AG10803 (cell line): ENCODE data around the gene SLC9A9.
A peak's percentile ranks its signal among the peaks of the same experiment; 100 is the strongest.

ENCODE experiments used
- DNase-seq: peaks from one replicate; pipeline ENCODE4 v3.0.0; 2010; ENCODE audit warnings: low read depth
- H3K4me3 ChIP-seq: 2 replicates; pipeline ENCODE4 v1.5.1; 2011; ENCODE audit warnings: mild to moderate bottlenecking, low read length, control low read depth
- TF ChIP-seq, protein P1 (sequence below): conservative IDR thresholded peaks from 2 replicates; pipeline ENCODE4 v1.5.1; 2011; ENCODE audit warnings: mild to moderate bottlenecking, low read length, control low read depth, inconsistent platforms

Gene SLC9A9

GRCh38 chr3:143261848-143262247 is 586.4 kb downstream of the SLC9A9 start:
- TF ChIP-seq, protein P1, sequence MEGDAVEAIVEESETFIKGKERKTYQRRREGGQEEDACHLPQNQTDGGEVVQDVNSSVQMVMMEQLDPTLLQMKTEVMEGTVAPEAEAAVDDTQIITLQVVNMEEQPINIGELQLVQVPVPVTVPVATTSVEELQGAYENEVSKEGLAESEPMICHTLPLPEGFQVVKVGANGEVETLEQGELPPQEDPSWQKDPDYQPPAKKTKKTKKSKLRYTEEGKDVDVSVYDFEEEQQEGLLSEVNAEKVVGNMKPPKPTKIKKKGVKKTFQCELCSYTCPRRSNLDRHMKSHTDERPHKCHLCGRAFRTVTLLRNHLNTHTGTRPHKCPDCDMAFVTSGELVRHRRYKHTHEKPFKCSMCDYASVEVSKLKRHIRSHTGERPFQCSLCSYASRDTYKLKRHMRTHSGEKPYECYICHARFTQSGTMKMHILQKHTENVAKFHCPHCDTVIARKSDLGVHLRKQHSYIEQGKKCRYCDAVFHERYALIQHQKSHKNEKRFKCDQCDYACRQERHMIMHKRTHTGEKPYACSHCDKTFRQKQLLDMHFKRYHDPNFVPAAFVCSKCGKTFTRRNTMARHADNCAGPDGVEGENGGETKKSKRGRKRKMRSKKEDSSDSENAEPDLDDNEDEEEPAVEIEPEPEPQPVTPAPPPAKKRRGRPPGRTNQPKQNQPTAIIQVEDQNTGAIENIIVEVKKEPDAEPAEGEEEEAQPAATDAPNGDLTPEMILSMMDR = no peak
- no peak overlapping the region for H3K4me3 ChIP-seq
- no peak for DNase-seq

DNA sequence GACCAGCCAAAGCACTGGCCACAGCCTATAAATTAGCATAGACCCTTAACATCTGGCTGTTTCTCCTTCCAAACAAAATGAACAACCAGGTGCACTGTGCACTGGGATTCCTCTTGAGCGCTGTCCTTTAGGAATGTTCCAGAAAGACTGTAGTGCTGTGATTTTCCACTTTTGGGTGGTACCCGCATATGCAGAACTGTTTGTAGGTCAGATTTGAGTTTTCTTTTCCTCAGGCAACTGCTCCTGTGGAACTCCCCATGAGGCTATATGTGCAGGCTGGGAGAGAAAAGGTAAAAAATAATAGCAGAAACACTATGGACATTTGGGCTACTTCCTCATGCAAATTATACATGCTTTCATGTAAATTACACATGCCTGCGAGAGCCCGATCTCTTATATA is 589.6 kb downstream of the SLC9A9 start:
- no peak overlapping the region for H3K4me3 ChIP-seq
- DNase-seq = no peak
- TF ChIP-seq, protein P1 = no peak

DNA sequence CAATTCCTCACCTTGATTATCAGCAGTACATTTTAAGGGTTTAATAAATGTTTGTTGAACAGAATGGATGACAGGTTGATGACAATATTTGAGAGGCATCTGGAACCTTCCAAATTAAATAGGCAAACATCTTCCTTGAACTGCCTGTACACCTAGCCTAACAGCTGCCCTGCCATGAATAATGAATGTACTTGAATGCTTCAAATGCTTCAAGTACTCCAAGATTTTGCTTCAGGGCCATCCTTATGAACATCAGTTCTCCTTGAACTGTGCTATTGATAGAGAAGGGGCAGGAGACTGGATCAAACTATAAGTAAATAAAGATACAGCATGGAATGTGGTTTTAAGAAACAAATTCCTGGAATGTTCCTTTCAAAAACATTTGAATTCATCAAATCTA is 591.9 kb downstream of the SLC9A9 start:
- H3K4me3 ChIP-seq = no peak overlapping the region
- no peak for DNase-seq
- TF ChIP-seq, protein P1 = no peak

GRCh38 chr3:143255739-143256138 is 592.5 kb downstream of the SLC9A9 start:
- DNase-seq = no peak
- H3K4me3 ChIP-seq = no peak overlapping the region
- TF ChIP-seq, protein P1 = no peak

GRCh38 chr3:143252931-143253330 is 595.3 kb downstream of the SLC9A9 start:
- DNase-seq = peak; percentile 55
- TF ChIP-seq, protein P1 = no peak
- H3K4me3 ChIP-seq = no peak overlapping the region

DNA sequence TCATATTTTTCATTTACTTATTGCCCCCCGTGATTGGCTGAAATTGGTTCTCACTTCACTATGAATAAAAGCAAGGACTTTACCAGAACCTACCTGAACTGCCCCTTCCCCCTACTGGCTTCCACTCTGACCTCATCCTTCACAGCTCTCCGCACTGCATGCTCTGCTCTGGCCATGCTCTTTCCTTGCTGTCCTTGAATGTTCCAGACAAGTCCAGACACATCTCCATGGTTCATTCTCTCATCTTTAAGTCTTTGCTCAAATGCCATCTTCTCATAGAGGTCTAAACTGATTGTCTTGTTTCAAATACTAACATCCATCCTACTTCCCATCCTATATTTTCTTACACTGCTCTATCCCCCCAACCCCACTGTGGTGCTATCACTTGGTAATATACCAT is 599.3 kb downstream of the SLC9A9 start:
- DNase-seq = no peak
- TF ChIP-seq, protein P1 = no peak
- no peak overlapping the region for H3K4me3 ChIP-seq

DNA sequence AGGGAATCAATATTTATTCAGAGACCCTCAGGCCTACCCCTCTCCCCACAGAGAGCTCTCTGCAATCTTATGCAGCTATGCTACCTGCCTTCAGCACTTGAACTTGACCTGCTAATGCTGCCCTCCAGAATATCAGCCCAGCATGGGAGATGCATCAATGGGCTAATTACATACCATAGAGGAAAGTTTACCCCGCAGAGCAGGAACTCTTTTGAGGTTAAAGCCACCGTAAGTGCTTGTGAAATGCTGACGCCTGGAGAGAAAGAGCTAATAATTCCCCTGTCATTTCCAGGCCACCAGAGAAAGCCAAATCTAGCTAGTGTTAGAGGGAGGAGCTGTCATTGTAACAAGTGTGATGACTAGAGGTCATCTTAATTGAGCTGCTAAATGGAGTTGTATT is 601.2 kb downstream of the SLC9A9 start:
- no peak overlapping the region for H3K4me3 ChIP-seq
- no peak for DNase-seq
- TF ChIP-seq, protein P1 = no peak
